HepG2 (cell line): Measurements from ENCODE around the gene P2RX7. TPM values are rescaled to one million over a fixed set of nuclear protein-coding genes. Genes with fewer than 3 reads are reported as not detected.

Source experiments
- CENPT ChIP-seq: sonication (generic); formaldehyde crosslinking; IDR thresholded peaks from 2 replicates; pipeline ENCODE4 v1.8.0; 2022; ENCODE audit warnings: low read depth, mild to moderate bottlenecking, moderate library complexity, missing genetic modification reagents
- CERS6 ChIP-seq: sonication (generic); formaldehyde crosslinking; IDR thresholded peaks from 2 replicates; pipeline ENCODE4 v1.5.0; 2020; ENCODE audit warnings: missing genetic modification reagents
- E2F5 ChIP-seq: sonication (generic); formaldehyde crosslinking; conservative IDR thresholded peaks from 2 replicates; pipeline ENCODE4 v1.4.0; 2020; ENCODE audit warnings: missing genetic modification reagents
- GATA4 ChIP-seq: sonication (generic); IDR thresholded peaks from 2 replicates; pipeline ENCODE4 v1.6.1; 2016; ENCODE audit warnings: antibody characterized with exemption, low read depth, borderline replicate concordance
- HNRNPL ChIP-seq: fragments of 200-400 bp; formaldehyde crosslinking; IDR thresholded peaks from 2 replicates; pipeline ENCODE4 v1.6.1; 2017; ENCODE audit warnings: mild to moderate bottlenecking, low read depth, low read length
- JDP2 ChIP-seq: sonication (generic); formaldehyde crosslinking; IDR thresholded peaks from 2 replicates; pipeline ENCODE4 v1.8.1; 2022; ENCODE audit warnings: missing genetic modification reagents, borderline replicate concordance
- KDM5B ChIP-seq: sonication (generic); formaldehyde crosslinking; IDR thresholded peaks from 2 replicates; pipeline ENCODE4 v1.4.0; 2020; ENCODE audit warnings: missing genetic modification reagents, mild to moderate bottlenecking, borderline replicate concordance
- SETDB1 ChIP-seq: sonication (generic); formaldehyde crosslinking; IDR thresholded peaks from 2 replicates; pipeline ENCODE4 v1.5.1; 2020; ENCODE audit warnings: missing genetic modification reagents, mild to moderate bottlenecking, borderline replicate concordance
- SMAD3 ChIP-seq: sonication (generic); formaldehyde crosslinking; IDR thresholded peaks from 2 replicates; pipeline ENCODE4 v1.4.0; 2020; ENCODE audit warnings: missing genetic modification reagents
- TAF15 ChIP-seq: fragments of 200-400 bp; formaldehyde crosslinking; IDR thresholded peaks from one replicate; pipeline ENCODE4 v1.6.1; 2018; ENCODE audit warnings: mild to moderate bottlenecking, low read depth, low read length; ENCODE audit not compliant: poor library complexity, severe bottlenecking
- ZBTB7A ChIP-seq: sonication (generic); formaldehyde crosslinking; IDR thresholded peaks from 2 replicates; pipeline ENCODE4 v1.8.0; 2022; ENCODE audit warnings: mild to moderate bottlenecking, missing genetic modification reagents
- ZFP36L1 ChIP-seq: sonication (generic); formaldehyde crosslinking; IDR thresholded peaks from 2 replicates; pipeline ENCODE4 v1.8.0; 2022; ENCODE audit warnings: mild to moderate bottlenecking, missing genetic modification reagents, moderate library complexity
- ZMYM4 ChIP-seq: sonication (generic); formaldehyde crosslinking; IDR thresholded peaks from 2 replicates; pipeline ENCODE4 v1.8.1; 2023; ENCODE audit warnings: mild to moderate bottlenecking, missing genetic modification reagents
- ZNF180 ChIP-seq: sonication (generic); formaldehyde crosslinking; IDR thresholded peaks from 2 replicates; pipeline ENCODE4 v1.4.0; 2020; ENCODE audit warnings: low read depth, missing genetic modification reagents, borderline replicate concordance
- ZNF549 ChIP-seq: sonication (generic); formaldehyde crosslinking; IDR thresholded peaks from 2 replicates; pipeline ENCODE4 v1.5.0; 2020; ENCODE audit warnings: missing genetic modification reagents
- ZNF564 ChIP-seq: sonication (generic); formaldehyde crosslinking; IDR thresholded peaks from 2 replicates; pipeline ENCODE4 v1.8.1; 2023; ENCODE audit warnings: mild to moderate bottlenecking, missing genetic modification reagents
- ZNF605 ChIP-seq: sonication (generic); formaldehyde crosslinking; IDR thresholded peaks from 2 replicates; pipeline ENCODE4 v1.8.0; 2022; ENCODE audit warnings: mild to moderate bottlenecking, missing genetic modification reagents
- ZNF746 ChIP-seq: sonication (generic); formaldehyde crosslinking; IDR thresholded peaks from 2 replicates; pipeline ENCODE4 v1.8.0; 2022; ENCODE audit warnings: mild to moderate bottlenecking, missing genetic modification reagents
- polyA plus RNA-seq, 8 experiments: library from polyadenylated mRNA; depleted of rRNA in 3 of 8; stranded (reverse) in 7 of 8; unstranded in 1 of 8; fragments of >200 nt; fragmentation: Illumina TruSeq in 4 of 8; extraction: Trizol in 4 of 8; gene quantifications; 2 replicates each; pipeline versions ENCODE4 v1.2.1 to v1.2.3, GENCODE V29; 2011 to 2016; ENCODE audit warnings: low read depth in 4 of 8, missing spikeins in 1 of 8, mixed read lengths in 1 of 8; ENCODE audit not compliant: insufficient read depth in 1 of 8
- total RNA-seq, 5 experiments: library from RNA; depleted of rRNA; stranded (reverse); fragments of >200 nt; fragmentation: Illumina TruSeq; extraction: Trizol; gene quantifications; 2 replicates each; pipeline ENCODE4 v1.2.3, GENCODE V29; 2016; ENCODE audit warnings: low read depth in 1 of 5
- TF ChIP-seq, protein P1 (sequence below): sonication (generic); formaldehyde crosslinking; IDR thresholded peaks from 2 replicates; pipeline ENCODE4 v1.8.1; 2023; ENCODE audit warnings: mild to moderate bottlenecking, inconsistent platforms, moderate library complexity, missing genetic modification reagents, borderline replicate concordance
- TF ChIP-seq, protein P2 (sequence below), 2 experiments: fragments of 450-650 bp in 1 of 2; sonication (generic) in 1 of 2; formaldehyde crosslinking; IDR thresholded peaks; 2 replicates each; pipeline versions ENCODE4 v1.5.0 to v1.8.0; 2020 to 2022; ENCODE audit warnings: mild to moderate bottlenecking in 1 of 2, missing genetic modification reagents in 1 of 2
- TF ChIP-seq, protein P3 (sequence below): sonication (generic); formaldehyde crosslinking; IDR thresholded peaks from 2 replicates; pipeline ENCODE4 v1.5.1; 2020; ENCODE audit warnings: mild to moderate bottlenecking, missing genetic modification reagents, moderate library complexity

The P2RX7 gene
- total and polyA plus RNA-seq, 2 of the 13 experiments (the other 11 are each of a cell fraction or from before 2014, with no cell fraction given) = 0.13 to 0.73 TPM

GRCh38 chr12:121089031-121089812, 43.5 kb upstream of the P2RX7 start (continued):
- TF ChIP-seq ZBTB7A (CRISPR knock-in tag) (no peak), HNRNPL (no peak), ZNF605 (CRISPR knock-in tag) (0 out of 2 replicates have a peak, but pooled peaks have one; percentile 80), ZNF180 (no peak), TAF15 (no peak), ZMYM4 (CRISPR knock-in tag) (peak; percentile 93), ZNF564 (no peak), ZNF549 (CRISPR knock-in tag) (no peak), JDP2 (CRISPR knock-in tag) (no peak), ZNF746 (peak; percentile 67; the same call in 1 of the 2 replicates), GATA4 (no peak), CENPT (CRISPR knock-in tag) (no peak), CERS6 (CRISPR knock-in tag) (no peak), SETDB1 (CRISPR knock-in tag) (no peak), KDM5B (peak; percentile 40; the same call in 1 of the 2 replicates), ZFP36L1 (CRISPR knock-in tag) (peak; percentile 61; the same call in 1 of the 2 replicates), SMAD3 (no peak), E2F5 (CRISPR knock-in tag) (no peak)
- TF ChIP-seq, protein P1, sequence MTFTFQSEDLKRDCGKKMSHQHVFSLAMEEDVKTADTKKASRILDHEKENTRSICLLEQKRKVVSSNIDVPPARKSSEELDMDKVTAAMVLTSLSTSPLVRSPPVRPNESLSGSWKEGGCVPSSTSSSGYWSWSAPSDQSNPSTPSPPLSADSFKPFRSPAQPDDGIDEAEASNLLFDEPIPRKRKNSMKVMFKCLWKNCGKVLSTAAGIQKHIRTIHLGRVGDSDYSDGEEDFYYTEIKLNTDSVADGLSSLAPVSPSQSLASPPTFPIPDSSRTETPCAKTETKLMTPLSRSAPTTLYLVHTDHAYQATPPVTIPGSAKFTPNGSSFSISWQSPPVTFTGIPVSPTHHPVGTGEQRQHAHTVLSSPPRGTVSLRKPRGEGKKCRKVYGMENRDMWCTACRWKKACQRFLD = no peak
- TF ChIP-seq, protein P2, sequence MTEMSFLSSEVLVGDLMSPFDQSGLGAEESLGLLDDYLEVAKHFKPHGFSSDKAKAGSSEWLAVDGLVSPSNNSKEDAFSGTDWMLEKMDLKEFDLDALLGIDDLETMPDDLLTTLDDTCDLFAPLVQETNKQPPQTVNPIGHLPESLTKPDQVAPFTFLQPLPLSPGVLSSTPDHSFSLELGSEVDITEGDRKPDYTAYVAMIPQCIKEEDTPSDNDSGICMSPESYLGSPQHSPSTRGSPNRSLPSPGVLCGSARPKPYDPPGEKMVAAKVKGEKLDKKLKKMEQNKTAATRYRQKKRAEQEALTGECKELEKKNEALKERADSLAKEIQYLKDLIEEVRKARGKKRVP (CRISPR knock-in tag; IDR thresholded peaks at IDR 0.05) = no peak
- TF ChIP-seq, protein P3, sequence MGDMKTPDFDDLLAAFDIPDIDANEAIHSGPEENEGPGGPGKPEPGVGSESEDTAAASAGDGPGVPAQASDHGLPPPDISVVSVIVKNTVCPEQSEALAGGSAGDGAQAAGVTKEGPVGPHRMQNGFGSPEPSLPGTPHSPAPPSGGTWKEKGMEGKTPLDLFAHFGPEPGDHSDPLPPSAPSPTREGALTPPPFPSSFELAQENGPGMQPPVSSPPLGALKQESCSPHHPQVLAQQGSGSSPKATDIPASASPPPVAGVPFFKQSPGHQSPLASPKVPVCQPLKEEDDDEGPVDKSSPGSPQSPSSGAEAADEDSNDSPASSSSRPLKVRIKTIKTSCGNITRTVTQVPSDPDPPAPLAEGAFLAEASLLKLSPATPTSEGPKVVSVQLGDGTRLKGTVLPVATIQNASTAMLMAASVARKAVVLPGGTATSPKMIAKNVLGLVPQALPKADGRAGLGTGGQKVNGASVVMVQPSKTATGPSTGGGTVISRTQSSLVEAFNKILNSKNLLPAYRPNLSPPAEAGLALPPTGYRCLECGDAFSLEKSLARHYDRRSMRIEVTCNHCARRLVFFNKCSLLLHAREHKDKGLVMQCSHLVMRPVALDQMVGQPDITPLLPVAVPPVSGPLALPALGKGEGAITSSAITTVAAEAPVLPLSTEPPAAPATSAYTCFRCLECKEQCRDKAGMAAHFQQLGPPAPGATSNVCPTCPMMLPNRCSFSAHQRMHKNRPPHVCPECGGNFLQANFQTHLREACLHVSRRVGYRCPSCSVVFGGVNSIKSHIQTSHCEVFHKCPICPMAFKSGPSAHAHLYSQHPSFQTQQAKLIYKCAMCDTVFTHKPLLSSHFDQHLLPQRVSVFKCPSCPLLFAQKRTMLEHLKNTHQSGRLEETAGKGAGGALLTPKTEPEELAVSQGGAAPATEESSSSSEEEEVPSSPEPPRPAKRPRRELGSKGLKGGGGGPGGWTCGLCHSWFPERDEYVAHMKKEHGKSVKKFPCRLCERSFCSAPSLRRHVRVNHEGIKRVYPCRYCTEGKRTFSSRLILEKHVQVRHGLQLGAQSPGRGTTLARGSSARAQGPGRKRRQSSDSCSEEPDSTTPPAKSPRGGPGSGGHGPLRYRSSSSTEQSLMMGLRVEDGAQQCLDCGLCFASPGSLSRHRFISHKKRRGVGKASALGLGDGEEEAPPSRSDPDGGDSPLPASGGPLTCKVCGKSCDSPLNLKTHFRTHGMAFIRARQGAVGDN (CRISPR knock-in tag) = peak; percentile 78
